ENCODE data around the gene SUV39H1. TPM values are rescaled to one million over a fixed set of nuclear protein-coding genes. Genes with fewer than 3 reads are reported as not detected.
A peak's percentile ranks its signal among the peaks of the same experiment; 100 is the strongest.
"Not testable (repeated sequence)": the region's sequence is repeated elsewhere in the genome, so short reads cannot be mapped to it uniquely, and the experiment has no call there.

Gene SUV39H1, protein sequence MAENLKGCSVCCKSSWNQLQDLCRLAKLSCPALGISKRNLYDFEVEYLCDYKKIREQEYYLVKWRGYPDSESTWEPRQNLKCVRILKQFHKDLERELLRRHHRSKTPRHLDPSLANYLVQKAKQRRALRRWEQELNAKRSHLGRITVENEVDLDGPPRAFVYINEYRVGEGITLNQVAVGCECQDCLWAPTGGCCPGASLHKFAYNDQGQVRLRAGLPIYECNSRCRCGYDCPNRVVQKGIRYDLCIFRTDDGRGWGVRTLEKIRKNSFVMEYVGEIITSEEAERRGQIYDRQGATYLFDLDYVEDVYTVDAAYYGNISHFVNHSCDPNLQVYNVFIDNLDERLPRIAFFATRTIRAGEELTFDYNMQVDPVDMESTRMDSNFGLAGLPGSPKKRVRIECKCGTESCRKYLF
- total RNA-seq: 4.3 TPM

DNA sequence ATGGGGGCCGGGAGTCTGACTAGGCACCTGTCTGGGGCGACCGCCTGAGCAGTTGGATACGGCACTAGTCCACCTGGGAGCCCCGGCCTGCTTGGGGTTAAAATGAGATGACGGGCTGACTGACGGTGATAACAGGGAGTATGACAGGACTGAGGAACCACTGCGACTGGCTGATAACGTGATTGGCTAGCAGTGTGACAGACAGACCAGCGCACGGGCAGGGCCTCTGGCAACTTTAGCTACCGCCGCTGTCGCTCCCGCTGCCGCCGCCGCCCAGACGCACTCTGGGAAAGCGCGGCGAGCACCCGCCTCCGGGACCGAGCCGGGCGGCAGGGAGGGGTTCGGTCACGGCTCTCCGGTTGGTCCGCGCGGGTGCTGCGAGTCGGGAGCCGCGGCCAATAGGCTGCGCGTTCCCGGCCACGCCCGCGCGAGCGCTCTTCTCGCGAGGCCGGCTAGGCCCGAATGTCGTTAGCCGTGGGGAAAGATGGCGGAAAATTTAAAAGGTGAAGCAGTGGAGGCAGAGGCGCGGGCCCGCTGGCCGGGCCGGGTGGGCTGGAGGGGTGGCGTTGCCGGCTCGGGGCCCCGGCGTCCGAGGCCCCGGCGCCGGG lies at the start of gene SUV39H1:
Gene SUV39H1 (plus strand): TSS at position 434 of the 608 bp plus-strand sequence. CDS start 51 bp downstream, at position 485.
- DNase-seq (ENCODE audit: low spot score): peak; percentile 91
- ATAC-seq: peak; percentile 97

DNA sequence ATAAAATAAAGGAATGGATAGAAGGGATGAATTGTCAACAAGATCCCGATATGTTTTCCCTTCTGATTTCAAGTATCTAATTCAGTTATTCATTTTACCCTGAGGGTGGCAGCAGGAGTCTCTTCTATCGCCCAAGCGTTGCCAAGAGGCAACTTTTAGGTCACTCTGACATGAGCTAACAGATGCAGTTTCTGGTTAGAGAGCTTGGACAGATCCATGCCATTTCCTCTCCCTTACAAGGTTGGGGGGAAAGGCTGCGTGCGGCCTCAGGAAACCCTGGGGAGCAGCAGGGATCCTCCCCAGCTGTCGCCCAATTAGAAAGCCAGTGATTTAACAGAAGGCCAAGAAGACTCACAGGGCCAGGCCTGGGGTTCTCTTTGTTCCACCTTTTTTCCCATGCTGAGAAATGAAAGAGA lies 48.2 kb upstream of the SUV39H1 start:
- peak; percentile 46 for DNase-seq (ENCODE audit: low spot score)
- ATAC-seq: peak; percentile 93

DNA sequence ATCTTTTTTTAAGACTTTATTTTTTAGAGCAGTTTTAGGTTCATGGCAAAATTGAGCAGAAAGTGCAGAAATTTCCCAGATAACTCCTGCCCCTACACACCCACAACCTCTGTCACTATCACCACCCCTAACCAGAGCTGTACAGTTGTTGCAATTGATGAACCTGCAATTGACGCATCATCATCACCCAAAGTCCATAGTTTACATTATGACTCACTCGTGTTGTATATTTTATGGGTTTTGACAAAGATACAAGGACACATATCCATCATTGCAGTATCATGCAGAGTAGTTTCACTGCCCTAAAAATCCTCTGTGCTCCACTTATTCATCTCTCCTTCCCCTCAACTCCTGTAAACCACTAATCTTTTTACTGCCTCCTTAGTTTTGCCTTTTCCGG lies 47.4 kb upstream of the SUV39H1 start:
- ATAC-seq (no peak), DNase-seq (ENCODE audit: low spot score) (no peak)

DNA sequence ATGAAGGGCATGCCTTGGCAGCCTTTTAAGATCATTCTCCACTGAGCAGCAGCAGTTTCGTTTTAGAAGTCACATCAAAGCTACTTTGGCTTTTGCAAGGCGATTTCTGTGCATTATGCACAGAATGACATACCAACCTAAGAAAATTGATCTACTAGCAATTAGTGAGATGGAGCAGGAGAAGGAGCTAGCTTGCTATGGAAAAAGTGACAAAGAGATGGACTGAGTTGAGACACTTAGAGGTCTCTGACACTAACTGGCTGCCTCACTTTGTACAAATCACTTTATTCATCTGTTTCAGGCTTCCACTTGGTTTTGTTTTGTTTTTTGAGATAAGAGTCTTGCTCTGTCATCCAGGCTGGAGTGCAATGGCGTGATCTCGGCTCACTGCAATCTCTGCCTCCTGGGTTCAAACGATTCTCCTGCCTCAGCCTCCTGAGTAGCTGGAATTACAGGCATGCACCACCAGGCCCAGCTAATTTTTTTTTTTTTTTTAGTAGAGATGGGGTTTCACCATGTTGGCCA lies 44.4 kb upstream of the SUV39H1 start:
- not testable (repeated sequence) for ATAC-seq; DNase-seq (ENCODE audit: low spot score)

DNA sequence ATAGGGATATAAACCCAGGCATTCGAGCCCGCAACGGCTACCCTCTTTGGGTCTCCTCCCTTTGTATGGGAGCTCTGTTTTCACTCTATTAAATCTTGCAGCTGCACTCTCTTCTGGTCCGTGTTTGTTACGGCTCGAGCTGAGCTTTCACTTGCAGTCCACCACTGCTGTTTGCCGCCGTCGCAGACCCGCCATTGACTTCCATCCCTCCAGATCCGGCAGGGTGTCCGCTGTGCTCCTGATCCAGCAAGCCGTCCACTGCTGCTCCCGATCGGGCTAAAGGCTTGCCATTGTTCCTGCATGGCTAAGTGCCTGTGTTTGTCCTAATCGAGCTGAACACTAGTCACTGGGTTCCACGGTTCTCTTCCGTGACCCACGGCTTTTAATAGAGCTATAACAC lies 41.8 kb upstream of the SUV39H1 start:
- not testable (repeated sequence) for DNase-seq (ENCODE audit: low spot score); ATAC-seq

DNA sequence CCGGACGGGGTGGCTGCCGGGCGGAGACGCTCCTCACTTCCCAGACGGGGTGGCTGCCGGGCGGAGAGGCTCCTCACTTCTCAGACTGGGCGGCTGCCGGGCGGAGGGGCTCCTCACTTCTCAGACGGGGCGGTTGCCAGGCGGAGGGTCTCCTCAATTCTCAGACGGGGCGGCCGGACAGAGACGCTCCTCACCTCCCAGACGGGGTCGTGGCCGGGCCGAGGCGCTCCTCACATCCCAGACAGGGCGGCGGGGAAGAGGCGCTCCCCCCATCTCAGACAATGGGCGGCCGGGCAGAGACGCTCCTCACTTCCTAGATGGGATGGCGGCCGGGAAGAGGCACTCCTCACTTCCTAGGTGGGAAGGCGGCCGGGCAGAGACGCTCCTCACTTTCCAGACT lies 36.8 kb upstream of the SUV39H1 start:
- not testable (repeated sequence) for ATAC-seq; DNase-seq (ENCODE audit: low spot score)

DNA sequence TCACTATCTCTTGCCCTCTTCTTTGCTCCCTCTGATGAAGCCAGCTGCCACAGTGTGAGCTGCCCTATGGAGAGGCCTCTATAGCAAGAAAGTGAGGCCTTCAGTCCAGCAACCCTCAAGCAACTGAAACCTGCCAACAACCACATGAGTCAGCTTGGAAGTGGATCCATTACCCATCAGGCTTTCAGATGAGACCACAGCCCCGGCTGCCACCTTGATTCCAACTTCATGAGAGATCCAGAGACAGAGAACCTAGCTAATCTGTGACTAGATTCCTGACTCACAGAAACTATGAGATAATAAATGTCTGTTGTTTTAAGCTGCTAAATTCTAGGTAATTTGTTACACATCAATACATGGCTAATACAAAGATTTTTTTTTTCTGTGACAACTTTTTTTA lies 33.3 kb upstream of the SUV39H1 start:
- no peak for ATAC-seq

DNA sequence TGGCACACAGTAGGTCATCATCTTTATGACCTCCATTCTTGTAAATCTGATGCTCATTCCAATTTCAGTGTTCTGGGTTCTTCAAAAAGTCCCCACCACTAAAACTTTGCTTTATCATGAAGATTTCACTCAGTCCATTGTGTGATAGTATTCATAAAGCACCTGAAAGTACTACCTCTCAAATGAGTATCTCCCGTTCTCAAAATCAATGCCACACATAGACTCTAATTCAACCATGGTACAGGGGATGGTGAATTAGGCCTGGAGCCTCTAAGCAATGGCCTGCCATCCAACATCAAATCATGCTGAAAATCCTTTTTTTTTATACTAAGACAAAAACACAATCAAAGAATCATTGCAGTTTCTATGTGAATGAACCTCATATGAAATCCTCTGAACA lies 32.4 kb upstream of the SUV39H1 start:
- DNase-seq (ENCODE audit: low spot score): no peak
- no peak for ATAC-seq

More for the DNA sequence above, 33.3 kb upstream of the SUV39H1 start:
- no peak for DNase-seq (ENCODE audit: low spot score)

DNA sequence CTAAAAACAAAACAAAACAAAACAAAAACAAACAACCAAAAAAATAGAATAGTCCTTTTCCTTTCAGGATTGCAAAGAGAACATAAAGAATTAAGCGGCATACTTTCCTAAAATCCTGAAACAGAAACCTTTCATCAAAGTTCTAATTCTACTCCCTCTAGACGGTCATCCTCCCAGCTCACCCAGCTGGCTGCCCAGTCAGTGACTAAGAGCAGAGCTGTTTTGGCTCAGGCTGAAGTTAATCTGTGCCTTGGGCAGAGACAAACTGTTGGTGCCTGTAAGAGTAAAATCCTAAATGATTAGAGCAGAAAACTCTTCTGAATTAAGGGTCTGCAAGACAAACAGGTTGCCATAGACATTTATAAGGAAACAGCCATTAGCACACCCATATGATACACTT lies 30.5 kb upstream of the SUV39H1 start:
- ATAC-seq: no peak

DNA sequence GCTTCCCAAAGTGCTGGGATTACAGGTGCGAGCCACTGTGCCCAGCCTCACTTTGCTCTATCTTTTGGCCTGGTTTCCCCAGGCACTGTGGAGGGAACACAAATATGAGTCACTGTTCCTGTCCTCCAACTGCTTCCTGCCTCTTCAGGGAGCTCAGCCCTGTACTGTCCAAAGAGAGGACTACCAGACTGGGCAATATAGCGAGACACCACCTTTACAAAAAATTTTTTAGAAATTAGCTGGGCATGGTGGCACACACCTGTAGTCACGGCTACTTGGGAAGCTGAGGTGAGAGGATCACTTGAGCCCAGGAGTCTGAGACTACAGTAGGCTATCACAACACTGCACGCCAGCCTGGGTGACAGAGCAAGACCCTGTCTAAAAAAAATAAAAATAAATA lies 29.9 kb upstream of the SUV39H1 start:
- ATAC-seq: no peak
- no peak for DNase-seq (ENCODE audit: low spot score)

More for the DNA sequence above, 30.5 kb upstream of the SUV39H1 start:
- no peak for DNase-seq (ENCODE audit: low spot score)

DNA sequence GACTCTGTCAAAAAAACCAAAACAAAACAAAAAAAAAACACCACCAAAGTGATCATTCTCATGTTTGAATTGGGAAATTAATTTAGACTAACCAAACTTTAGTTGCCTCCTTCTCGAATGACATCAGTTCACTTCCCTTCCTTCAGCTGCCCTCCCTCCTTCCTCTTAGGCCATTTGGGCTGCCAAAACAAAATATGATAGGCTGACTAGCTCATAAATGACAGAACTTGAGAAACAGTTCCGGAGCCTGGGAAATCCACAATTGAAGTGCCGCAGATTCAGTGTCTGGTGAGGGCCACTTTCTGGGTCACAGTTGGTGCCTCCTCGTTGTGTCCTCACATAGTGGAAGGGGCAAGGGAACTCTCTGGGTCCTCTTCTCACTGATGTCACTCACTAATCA lies 29.0 kb upstream of the SUV39H1 start:
- no peak for ATAC-seq

DNA sequence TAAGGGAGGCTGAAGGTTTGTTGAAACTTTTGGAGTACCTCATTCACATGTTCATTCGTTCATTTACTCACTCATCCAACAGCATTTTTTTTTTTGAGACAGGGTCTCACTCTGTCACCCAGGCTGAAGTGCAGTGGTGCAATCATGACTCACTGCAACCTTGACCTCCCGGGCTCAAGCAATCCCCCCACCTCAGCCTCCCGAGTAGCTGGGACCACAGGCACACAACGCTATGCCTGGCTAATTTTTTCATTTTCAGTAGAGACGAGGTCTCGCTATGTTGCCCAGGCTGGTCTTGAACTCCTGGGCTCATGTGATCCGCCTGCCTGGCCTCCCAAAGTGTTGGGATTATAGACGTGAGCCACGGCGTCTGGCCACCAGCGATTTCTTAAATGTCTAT lies 28.3 kb upstream of the SUV39H1 start:
- not testable (repeated sequence) for DNase-seq (ENCODE audit: low spot score); ATAC-seq

More for the DNA sequence above, 29.0 kb upstream of the SUV39H1 start:
- no peak for DNase-seq (ENCODE audit: low spot score)

DNA sequence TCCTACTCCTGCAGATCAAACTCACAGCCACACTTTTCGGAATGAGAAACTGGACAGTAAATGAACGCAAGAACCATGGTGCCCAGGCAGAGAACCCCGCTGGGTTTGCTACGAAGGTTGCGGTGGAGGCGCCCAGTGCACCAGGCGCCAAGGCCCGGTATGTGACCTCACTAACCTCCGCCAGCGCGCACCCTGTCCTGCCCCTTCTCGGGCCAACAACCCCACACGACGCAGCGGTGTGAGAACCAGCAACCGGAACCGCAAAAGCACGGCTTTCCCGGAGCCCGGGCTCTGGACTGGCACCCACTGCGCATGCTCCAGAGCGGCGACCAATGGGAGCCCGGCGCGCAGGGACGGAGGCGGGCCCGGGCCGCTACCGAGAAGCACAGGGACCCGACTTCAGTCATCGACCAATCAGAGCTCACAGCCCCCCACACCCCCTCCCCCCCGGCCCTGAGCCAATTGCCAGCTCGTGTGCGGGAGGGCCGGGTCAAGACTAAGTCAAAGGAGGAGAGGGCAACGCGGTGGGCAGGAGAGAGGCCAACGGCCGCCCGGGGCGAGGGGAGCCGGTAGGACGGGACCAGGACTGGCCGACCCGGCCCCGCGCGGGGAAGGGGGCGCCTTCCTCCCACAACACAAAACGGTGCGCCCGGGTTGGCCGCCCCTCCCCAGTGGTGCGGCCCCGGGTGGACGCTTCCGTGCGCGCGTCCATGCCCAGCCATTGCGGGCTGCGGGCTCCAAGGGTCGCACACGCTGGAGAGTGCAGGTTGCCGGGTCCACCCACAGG lies 20.2 kb upstream of the SUV39H1 start:
- peak; percentile 85 for ATAC-seq
- peak; percentile 93 for DNase-seq (ENCODE audit: low spot score)

DNA sequence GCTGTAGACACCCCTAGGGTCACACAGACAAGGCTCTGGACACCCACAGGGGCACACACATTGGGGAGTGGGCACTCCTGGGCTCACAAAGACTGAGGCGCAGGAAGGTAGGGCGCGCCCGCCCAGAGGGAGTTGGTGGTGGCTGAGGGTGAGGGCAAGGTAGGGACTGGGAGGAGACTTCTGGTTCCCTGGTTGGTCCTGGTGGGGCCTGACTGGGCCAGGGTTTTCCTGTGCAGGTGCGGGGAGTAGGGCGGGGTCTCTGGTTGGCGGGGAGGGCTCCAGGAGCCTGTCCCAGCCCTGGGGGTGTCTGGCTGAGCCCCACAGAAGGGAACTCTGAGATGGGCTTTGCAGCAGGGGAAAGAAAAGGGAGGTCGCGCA lies 19.7 kb upstream of the SUV39H1 start:
- DNase-seq (ENCODE audit: low spot score) (no peak), ATAC-seq (peak; percentile 15)

DNA sequence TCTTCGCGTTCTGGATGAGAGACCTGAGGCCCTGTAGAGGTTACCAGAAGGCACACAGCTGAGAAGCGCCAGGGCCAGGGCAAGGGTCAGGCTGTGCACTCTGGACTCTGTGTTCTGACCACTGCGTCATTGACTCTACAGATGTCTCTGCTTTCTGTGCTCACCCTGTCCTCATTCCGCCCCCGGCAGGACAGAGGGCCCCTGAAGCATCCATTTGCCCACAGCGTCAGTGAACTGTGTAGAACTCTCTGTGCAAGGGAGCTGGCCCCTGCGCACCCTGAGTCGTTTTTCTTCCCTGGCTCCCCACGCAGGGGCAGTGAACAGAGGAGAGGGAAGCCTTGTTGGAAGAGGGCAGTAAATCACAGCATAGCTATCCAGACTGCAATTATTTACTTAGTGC lies 19.0 kb upstream of the SUV39H1 start:
- peak; percentile 78 for ATAC-seq
- DNase-seq (ENCODE audit: low spot score): peak; percentile 85

DNA sequence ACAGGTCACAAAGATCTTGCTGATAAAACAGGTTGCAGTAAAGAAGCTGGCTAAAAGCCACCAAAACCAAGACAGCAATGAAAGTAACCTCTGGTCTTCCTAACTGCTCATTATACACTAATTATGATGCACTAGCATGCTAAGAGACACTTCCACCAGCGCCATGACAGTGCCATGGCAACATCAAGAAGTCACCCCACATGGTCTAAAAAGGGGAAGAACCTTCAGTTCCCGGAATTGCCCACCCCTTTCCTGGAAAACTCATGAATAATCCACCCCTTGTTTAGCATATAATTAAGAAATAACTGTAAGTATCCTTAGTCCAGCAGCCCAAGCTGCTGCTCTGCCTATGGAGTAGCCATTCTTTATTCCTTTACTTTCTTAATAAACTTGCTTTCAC lies 16.1 kb upstream of the SUV39H1 start:
- not testable (repeated sequence) for DNase-seq (ENCODE audit: low spot score); ATAC-seq

DNA sequence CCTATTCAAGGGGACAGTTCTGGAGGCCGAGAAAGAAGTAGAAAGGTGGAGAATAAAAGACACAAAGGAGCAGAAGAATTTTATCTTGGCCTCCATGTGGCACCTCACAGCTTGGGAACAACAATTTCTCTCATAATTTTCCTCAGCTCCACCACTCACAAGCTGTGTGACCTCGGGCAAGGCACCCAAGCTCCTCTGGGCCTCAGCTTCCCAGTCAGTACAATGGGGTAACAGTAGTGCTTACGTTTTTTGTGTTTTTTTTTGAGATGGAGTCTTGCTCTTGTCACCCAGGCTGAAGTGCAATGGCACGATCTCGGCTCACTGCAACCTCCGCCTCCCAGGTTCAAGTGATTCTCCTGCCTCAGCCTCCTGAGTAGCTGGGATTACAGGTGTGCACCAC lies 15.6 kb upstream of the SUV39H1 start:
- not testable (repeated sequence) for ATAC-seq; DNase-seq (ENCODE audit: low spot score)

DNA sequence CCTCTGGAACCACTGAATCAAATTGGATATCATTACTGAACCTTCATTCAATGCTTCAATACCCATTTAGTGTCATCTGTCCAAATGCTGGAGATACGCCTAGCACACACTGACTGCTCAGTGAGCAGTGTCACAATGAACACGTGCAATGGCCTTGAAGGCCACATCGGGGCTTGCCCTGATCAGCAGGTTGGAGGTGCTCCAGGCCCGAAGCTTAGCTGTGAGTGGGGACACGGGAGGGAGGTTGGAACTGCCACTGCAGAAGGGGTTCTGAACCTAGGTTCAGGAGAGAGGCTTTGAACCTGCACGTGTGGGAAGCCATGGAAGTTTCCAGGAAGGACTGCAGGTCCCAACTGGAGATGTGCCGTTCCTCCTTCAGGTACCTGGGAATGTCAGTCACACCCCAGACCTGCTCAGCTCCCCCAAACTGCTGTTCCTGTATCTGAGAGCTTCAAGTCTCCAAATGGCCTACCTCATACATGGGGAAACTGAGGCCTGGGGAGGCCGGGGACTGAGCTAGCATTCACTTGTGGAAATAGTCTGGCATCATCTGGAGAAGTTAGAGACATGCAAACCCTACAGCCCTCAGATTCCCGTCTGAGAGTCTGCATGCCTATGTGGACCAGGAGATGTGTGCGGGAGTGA lies 14.9 kb upstream of the SUV39H1 start:
- DNase-seq (ENCODE audit: low spot score): no peak
- peak; percentile 8 for ATAC-seq

DNA sequence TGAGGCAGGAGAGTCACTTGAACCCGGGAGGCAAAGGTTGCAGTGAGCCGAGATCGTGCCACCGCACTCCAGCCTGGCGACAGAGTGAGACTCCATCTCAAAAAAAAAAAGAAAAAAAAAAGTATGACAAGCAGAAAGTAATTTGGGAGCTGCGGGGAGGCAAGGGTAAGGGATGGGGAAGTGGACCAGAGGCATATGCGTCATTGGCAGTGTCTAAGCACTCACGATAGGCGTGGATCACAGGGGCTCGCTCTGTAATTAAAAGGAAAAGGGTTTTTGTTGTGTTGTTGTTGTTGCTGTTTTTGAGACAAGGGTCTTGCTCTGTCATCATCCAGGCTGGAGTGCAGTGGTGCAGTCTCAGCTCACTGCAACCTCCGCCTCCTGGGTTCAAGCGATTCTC lies 13.7 kb upstream of the SUV39H1 start:
- peak; percentile 31 for ATAC-seq
- not testable (repeated sequence) for DNase-seq (ENCODE audit: low spot score)

DNA sequence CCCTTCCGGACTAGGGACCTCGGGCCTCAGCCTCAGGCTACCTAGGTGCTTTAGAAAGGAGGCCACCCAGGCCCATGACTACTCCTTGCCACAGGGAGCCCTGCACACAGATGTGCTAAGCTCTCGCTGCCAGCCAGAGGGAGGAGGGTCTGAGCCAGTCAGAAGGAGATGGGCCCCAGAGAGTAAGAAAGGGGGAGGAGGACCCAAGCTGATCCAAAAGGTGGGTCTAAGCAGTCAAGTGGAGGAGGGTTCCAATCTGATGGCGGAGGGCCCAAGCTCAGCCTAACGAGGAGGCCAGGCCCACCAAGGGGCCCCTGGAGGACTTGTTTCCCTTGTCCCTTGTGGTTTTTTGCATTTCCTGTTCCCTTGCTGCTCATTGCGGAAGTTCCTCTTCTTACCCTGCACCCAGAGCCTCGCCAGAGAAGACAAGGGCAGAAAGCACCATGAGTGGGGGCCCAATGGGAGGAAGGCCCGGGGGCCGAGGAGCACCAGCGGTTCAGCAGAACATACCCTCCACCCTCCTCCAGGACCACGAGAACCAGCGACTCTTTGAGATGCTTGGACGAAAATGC lies 13.0 kb upstream of the SUV39H1 start, which contains the start of gene WAS:
Gene WAS (plus strand): TSS at position 389 of the 572 bp plus-strand sequence. CDS start 55 bp downstream, at position 444.
- ATAC-seq: peak; percentile 24
- no peak for DNase-seq (ENCODE audit: low spot score)
